Hematopoietic multipotent progenitor cell treated with erythropoietin and hydrocortisone succinate and interleukin-3 and kit ligand, for 6 days (in vitro differentiated cells): ENCODE data around the gene PAGR1.
"Not testable (repeated sequence)": the region's sequence is repeated elsewhere in the genome, so short reads cannot be mapped to it uniquely, and the experiment has no call there.

Experiments
- DNase-seq: peaks from one replicate; pipeline ENCODE4 v3.0.0-alpha.2; 2015

Gene PAGR1

GRCh38 chr16:29813644-29814562 lies 2.0 kb upstream of the PAGR1 start:
- DNase-seq, result no peak

GRCh38 chr16:29814592-29814991 lies 1.4 kb upstream of the PAGR1 start:
- DNase-seq, result no peak

- peak; percentile 73 for DNase-seq
Measured at GRCh38 chr16:29815032-29815721, 775 bp upstream of the PAGR1 start.

- peak; percentile 78 for DNase-seq
Measured at GRCh38 chr16:29816694-29817441, 916 bp downstream of the PAGR1 start.

- DNase-seq, result no peak
Measured at GRCh38 chr16:29818082-29818481, 2.1 kb downstream of the PAGR1 start.

DNA sequence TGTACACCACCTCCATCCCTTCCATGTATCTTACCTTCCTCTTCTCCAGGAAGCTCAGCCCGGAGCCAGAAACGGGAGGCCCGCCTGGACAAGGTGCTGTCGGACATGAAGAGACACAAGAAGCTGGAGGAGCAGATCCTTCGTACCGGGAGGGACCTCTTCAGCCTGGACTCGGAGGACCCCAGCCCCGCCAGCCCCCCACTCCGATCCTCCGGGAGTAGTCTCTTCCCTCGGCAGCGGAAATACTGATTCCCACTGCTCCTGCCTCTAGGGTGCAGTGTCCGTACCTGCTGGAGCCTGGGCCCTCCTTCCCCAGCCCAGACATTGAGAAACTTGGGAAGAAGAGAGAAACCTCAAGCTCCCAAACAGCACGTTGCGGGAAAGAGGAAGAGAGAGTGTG lies 3.6 kb downstream of the PAGR1 start:
- DNase-seq, result no peak

GRCh38 chr16:29820271-29820701 lies 4.3 kb downstream of the PAGR1 start, which contains the start of gene MVP:
TSS of gene MVP (plus strand) at chr16:29820462. CDS start at chr16:29830550, 10,088 bp downstream.
- DNase-seq, result peak; percentile 79

- no peak for DNase-seq
Measured at GRCh38 chr16:29820730-29821642, 5.0 kb downstream of the PAGR1 start.

DNA sequence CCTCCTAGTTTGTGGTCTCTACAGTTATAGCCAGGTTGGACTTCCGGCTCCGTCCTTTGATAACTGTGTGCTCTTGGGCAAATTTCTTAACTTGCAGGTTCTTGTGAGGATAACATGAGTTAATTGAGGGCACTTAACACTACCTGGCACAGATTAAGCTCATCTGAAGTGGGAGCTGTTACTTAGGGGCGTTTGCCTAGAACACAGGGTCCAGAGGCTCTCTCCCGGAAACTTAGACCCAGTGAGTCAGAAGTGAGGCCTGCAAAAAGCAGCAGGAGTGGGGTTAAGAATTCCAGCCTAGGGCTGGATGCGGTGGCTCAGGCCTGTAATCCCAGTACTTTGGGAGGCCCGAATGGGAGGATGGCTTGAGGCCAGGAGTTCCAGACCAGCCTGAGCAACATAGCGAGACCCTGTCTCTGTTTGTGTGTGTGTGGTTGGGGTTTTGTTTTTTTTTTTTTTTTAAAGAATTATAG lies 5.7 kb downstream of the PAGR1 start:
- DNase-seq, result no peak

DNA sequence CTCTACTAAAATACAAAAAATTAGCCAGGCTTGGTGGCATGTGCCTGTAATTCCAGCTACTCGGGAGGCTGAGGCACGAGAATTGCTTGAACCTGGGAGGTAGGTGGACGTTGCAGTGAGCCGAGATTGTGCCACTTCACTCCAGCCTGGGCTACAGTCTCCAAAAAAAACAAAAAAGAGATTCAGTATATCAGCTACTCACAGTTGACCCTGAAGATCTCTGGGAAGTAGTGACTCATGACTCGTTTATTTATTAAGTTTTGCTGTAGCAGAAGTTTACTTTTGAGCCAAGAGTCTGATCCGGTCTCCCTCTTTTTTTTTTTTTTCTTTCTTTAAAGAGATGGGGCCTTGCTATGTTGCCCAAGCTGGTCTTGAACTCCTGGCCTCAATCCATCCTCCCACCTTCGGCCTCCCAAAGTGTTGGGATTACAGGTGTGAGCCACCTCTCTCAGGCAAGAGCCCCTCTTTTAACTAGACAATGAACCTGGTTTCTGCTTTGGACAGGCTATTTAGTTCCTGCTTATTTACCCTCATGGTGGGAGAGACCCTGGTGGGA lies 8.7 kb downstream of the PAGR1 start:
- no peak for DNase-seq

GRCh38 chr16:29825145-29826044 lies 9.4 kb downstream of the PAGR1 start:
- no peak for DNase-seq

GRCh38 chr16:29826342-29826695 lies 10.4 kb downstream of the PAGR1 start:
- DNase-seq, result no peak

- DNase-seq, result no peak
Measured at GRCh38 chr16:29830774-29831173, 14.8 kb downstream of the PAGR1 start.

- DNase-seq, result no peak
Measured at GRCh38 chr16:29831490-29831889, 15.5 kb downstream of the PAGR1 start.

- not testable (repeated sequence) for DNase-seq
Measured at GRCh38 chr16:29833219-29833618, 17.3 kb downstream of the PAGR1 start.

- no peak for DNase-seq
Measured at GRCh38 chr16:29834079-29834478, 18.1 kb downstream of the PAGR1 start.

GRCh38 chr16:29835926-29836325 lies 20.0 kb downstream of the PAGR1 start:
- no peak for DNase-seq

DNA sequence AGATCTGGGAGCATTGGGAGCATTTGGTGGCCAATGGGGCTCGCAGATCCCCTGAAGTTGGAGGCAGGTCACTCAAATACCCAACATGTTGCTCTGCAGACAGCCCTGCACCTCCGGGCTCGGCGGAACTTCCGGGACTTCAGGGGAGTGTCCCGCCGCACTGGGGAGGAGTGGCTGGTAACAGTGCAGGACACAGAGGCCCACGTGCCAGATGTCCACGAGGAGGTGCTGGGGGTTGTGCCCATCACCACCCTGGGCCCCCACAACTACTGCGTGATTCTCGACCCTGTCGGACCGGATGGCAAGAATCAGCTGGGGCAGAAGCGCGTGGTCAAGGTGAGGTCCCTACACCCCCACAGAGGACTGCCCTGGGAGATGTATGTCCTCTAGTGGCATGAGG lies 20.7 kb downstream of the PAGR1 start:
- DNase-seq, result no peak

- DNase-seq, result no peak
Measured at GRCh38 chr16:29837841-29838240, 21.9 kb downstream of the PAGR1 start.

DNA sequence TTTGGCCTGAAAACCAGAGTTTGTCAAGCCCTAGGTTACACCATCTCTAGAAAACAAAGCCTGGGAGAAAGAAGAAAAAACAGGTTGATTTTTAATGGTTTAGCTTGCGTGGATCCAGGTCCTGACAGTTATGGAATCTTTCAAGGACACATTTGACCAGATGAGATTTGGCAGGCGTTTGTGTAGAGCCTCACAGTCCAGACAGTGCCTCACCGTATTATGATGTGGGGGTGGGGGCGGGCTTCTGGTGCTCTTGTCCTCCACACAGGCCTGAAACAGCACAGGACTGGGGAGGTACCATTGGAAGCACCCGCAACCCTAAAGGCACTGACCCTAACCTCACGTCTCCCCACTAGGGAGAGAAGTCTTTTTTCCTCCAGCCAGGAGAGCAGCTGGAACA lies 23.9 kb downstream of the PAGR1 start:
- DNase-seq, result no peak

DNA sequence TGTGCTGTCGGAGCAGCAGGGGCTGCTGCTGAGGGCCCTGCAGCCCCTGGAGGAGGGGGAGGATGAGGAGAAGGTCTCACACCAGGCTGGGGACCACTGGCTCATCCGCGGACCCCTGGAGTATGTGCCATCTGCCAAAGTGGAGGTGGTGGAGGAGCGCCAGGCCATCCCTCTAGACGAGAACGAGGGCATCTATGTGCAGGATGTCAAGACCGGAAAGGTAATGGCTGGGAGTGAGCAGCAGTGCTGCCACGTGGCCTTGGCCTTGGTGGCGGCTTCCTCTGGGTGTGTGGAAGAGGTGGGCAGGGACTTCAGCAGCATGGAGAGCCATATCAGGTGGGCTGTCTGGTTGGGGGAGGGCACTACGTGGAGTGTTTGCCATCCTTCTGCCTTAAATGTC lies 24.3 kb downstream of the PAGR1 start:
- DNase-seq, result no peak
